ENCODE data around the gene PITX3.
A peak's percentile ranks its signal among the peaks of the same experiment; 100 is the strongest.

PITX3 gene

DNA sequence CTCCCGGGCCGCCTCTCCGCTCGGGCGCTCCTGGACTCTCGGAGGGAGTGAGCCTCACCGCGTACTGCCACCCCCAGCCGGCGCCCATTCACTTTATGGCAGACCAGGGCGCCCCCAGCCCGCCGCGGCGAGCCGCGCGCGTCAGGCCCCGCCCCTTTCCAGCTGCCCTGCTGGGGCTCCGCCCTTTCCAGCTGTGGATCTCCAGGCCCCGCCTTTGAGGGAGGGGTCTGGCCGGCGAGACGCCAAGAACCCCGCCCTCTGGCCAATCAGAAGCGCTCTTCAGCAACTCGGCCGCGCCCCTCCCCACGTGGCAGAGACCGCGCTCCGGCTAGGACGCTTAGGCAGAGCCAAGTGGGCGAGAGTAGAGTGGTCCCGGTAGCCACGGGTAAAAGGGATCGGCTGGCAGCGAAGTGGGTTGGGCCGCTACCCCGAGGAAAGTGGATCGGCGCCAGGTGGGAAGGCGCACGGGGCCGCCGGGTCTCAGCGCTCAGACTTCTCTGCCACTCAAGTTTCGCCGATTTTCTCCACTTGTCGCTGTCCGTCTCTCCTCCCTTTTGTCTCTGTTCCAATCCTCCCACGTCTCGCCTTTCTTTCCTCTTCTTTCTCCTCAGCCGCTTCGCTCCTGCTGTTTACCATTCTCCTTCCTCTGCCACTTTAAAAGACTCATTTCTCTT lies at the start of gene PITX3:
PITX3 (minus strand) TSS at position 69 of the 674 bp plus-strand sequence. CDS start 9,432 bp downstream, outside the sequence.
- peak within 1 kb of the TSS; percentile 53 for H3K4me3 ChIP-seq (replicated peaks; ENCODE audit: low read depth, low read length)

DNA sequence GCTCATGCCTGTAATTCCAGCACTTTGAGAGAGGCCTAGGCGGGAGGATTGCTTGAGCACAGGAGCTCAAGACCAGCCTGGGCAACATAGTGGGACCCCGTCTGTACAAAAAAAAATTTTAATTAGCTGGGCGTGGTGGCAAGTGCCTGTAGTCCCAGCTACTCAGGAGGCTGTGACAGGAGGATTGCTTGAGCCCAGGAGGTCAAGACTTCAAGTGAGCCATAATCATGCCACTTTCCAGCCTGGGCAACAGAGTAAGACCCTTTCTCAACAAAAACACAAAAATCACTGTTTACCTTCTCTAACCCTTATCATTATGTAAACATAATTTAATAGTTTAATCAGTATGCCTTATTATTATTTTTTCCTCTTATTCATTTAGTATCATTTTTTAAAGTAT lies 48.5 kb upstream of the PITX3 start:
- DNase-seq (ENCODE audit: extremely low read depth, low read depth), result no peak
- TF ChIP-seq, protein P1, sequence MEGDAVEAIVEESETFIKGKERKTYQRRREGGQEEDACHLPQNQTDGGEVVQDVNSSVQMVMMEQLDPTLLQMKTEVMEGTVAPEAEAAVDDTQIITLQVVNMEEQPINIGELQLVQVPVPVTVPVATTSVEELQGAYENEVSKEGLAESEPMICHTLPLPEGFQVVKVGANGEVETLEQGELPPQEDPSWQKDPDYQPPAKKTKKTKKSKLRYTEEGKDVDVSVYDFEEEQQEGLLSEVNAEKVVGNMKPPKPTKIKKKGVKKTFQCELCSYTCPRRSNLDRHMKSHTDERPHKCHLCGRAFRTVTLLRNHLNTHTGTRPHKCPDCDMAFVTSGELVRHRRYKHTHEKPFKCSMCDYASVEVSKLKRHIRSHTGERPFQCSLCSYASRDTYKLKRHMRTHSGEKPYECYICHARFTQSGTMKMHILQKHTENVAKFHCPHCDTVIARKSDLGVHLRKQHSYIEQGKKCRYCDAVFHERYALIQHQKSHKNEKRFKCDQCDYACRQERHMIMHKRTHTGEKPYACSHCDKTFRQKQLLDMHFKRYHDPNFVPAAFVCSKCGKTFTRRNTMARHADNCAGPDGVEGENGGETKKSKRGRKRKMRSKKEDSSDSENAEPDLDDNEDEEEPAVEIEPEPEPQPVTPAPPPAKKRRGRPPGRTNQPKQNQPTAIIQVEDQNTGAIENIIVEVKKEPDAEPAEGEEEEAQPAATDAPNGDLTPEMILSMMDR (IDR thresholded peaks at IDR 0.05; ENCODE audit: low read depth, low read length, missing control alignments), result no peak
- H3K4me3 ChIP-seq (replicated peaks; ENCODE audit: low read depth, low read length), result no peak overlapping the region

More for the DNA sequence above, at the start of gene PITX3:
- peak; percentile 68 for DNase-seq (ENCODE audit: extremely low read depth, low read depth)
- TF ChIP-seq, protein P1 (IDR thresholded peaks at IDR 0.05; ENCODE audit: low read depth, low read length, missing control alignments), result no peak

DNA sequence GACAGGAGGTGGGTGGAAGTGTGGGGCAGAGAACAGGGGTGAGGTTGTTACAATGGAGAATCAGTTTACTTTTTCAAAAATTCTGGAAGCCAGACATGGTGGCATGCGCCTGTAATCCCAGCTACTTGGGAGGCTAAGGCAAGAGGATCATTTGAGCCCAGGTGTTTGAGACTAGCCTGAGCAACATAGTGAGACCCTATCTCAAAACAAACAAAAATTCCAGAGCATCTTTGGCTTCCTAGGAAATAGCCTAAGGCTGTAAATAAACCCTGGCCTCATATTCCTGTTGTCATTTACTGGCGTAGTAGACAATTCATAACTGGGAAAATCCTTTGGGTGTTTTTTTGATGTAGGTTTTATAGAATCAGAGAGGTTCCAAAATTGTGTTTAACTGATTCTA lies 48.0 kb upstream of the PITX3 start:
- H3K4me3 ChIP-seq (replicated peaks; ENCODE audit: low read depth, low read length), result no peak overlapping the region
- TF ChIP-seq, protein P1 (IDR thresholded peaks at IDR 0.05; ENCODE audit: low read depth, low read length, missing control alignments), result no peak
- DNase-seq (ENCODE audit: extremely low read depth, low read depth), result no peak

DNA sequence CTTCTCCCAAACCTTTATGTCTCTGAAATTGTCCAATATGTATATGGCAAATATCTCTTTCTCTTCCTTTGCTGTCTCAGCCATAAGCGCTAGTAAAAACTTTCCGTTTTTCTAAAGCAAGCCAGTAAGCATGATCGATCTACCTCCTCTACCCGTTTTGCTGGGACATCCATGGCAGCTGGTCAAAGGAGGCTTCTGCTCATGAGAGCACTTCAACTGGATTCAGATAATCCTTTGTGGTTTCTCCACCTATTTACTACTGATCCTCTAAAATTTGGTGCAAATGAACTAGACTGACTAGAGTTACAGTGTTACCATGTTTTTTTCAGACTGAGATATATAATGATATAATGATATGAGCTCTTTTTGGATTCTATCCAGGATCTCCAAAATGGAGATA lies 46.7 kb upstream of the PITX3 start:
- TF ChIP-seq, protein P1 (IDR thresholded peaks at IDR 0.05; ENCODE audit: low read depth, low read length, missing control alignments), result no peak
- no peak for DNase-seq (ENCODE audit: extremely low read depth, low read depth)

DNA sequence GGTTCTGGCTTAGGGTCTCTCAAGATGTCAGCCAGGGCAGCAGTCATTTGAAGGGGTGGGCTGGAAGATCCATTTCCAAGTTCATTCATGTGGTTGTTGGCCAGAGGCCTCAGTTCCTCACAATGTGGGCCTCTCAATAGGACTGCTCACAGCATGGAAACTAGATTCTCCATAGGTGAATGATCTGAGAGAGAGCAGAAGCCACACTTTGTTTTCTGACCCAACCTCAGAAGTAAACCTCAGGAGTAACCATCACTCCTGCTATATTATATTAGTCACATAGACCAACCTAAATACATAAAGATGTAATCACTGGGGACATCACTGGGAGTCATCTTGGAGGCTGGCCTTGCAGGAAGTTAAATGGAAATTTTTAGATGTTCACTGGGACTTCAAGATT lies 46.2 kb upstream of the PITX3 start:
- no peak overlapping the region for H3K4me3 ChIP-seq (replicated peaks; ENCODE audit: low read depth, low read length)
- TF ChIP-seq, protein P1 (IDR thresholded peaks at IDR 0.05; ENCODE audit: low read depth, low read length, missing control alignments), result no peak

More for the DNA sequence above, 46.7 kb upstream of the PITX3 start:
- no peak overlapping the region for H3K4me3 ChIP-seq (replicated peaks; ENCODE audit: low read depth, low read length)

DNA sequence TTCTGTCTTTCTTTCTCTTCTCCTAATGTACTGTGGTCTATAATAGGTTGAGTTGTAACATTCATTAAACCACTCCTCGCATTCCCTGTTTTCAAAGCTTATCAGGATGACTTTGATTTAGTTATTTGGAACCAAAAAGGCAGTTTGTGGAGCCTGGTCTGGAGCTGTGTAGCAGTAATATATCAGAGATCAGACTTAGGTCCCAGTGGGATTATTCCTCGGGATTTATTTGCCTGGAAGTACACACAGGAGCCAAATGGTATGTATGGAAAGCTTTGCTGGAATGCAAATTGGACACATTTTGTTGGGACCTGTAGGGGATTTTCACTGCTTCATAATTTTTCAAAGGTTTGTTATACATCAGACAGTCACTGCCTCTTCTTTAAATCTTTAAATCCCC lies 44.9 kb upstream of the PITX3 start:
- H3K4me3 ChIP-seq (replicated peaks; ENCODE audit: low read depth, low read length), result no peak overlapping the region
- no peak for DNase-seq (ENCODE audit: extremely low read depth, low read depth)
- TF ChIP-seq, protein P1 (IDR thresholded peaks at IDR 0.05; ENCODE audit: low read depth, low read length, missing control alignments), result no peak

More for the DNA sequence above, 46.2 kb upstream of the PITX3 start:
- DNase-seq (ENCODE audit: extremely low read depth, low read depth), result no peak

DNA sequence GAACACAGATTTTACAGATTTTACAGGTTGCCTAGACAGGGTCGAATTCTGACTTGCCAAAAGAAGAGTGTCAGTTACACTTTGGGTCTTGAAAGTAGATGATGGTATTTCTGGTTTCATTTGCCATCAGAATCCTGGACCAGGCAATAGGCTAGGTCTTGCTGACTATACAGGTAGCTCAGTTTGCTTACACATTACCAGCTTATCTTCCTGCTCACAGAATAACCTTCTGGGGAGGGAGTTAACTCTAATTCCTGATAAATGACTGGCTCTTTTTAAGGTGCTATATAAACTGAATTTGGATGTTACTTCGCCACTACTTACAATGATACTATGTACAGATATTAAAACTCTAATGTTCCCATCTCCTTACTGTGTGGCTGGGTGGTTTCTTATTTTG lies 43.8 kb upstream of the PITX3 start:
- TF ChIP-seq, protein P1 (IDR thresholded peaks at IDR 0.05; ENCODE audit: low read depth, low read length, missing control alignments), result no peak
- DNase-seq (ENCODE audit: extremely low read depth, low read depth), result no peak

More for the DNA sequence above, 43.8 kb upstream of the PITX3 start:
- H3K4me3 ChIP-seq (replicated peaks; ENCODE audit: low read depth, low read length), result no peak overlapping the region

All from HFF-Myc (cell line).